G401 (cell line): Measurements from ENCODE around the gene RC3H1. TPM values are rescaled to one million over a fixed set of nuclear protein-coding genes. Genes with fewer than 3 reads are reported as not detected.
A peak's percentile ranks its signal among the peaks of the same experiment; 100 is the strongest.
"Not testable (repeated sequence)": the region's sequence is repeated elsewhere in the genome, so short reads cannot be mapped to it uniquely, and the experiment has no call there.

ENCODE experiments used
- DNase-seq: peaks from one replicate; pipeline ENCODE4 v3.0.0-alpha.2; 2015; ENCODE audit warnings: low spot score
- in situ Hi-C: cut with HindIII; loops from 2 replicates; pipeline ENCODE4 v1.10.0; 2016; ENCODE audit warnings: low sequenced_read_pairs, mixed read lengths
- total RNA-seq: library from RNA; depleted of rRNA; stranded (reverse); fragments of >200 nt; shearing (Covaris generic); gene quantifications from 2 replicates; pipeline ENCODE4 v1.2.3, GENCODE V29; 2014

Gene RC3H1
- total RNA-seq, 1 experiment from 2014 or later, result 15.4 TPM

DNA sequence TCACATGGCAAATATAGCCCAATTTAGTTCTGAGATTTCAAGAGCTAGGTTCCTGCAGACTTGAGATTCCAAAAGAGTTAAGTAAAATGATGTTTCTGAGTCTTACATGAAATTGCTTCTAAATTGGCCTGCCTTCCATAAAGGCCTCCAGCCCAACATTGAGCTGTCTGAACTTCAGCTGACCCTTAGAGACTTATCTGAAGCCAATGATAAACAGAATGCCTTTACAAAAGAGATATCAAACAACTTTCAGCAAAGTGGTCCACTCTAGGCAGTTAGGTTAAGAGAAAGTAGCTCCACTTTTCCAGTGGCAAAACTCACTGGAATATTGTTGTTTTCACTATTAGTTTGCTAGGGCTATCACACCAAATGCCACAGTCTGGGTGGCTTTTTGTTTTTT is 6.3 kb upstream of the RC3H1 start:
- in situ Hi-C loops, result no loop called here
- DNase-seq, result no peak

DNA sequence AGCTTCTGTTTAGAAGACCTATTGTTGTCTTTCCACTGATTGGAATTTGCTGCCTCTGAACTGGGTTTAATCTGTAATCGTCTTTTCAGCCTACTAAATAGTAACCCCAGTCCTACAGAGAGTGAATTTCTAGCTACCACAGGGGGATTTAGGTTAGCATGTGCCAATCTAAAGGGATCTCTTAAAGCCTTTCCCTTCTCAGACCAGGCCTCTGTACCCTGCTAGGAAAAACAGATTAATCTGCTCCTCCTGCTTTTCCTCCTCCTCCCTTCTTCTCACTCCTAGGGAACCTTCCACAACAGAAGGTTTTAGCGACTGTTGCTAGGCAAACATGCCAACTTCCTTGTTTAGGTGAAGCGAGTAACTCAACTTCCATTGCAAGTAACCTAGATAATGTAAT is 1.3 kb upstream of the RC3H1 start:
- DNase-seq, result peak; percentile 87
- in situ Hi-C loops, result no loop called here

DNA sequence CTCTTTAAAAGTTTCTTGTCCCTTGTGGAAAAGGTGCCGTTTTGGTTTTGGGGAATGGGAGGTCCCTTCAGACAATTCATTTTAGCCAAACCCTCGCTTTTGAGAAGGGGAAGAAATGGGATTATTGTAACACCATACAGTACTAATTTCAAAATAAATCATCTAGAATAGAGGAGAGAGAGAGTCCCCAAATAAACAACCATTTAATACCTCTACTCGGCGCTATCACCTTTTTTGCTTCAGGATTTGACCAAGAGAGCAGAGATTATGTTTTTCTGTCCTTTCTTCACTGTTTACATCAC is 770 bp upstream of the RC3H1 start:
- DNase-seq, result no peak
- in situ Hi-C loops, result no loop called here

DNA sequence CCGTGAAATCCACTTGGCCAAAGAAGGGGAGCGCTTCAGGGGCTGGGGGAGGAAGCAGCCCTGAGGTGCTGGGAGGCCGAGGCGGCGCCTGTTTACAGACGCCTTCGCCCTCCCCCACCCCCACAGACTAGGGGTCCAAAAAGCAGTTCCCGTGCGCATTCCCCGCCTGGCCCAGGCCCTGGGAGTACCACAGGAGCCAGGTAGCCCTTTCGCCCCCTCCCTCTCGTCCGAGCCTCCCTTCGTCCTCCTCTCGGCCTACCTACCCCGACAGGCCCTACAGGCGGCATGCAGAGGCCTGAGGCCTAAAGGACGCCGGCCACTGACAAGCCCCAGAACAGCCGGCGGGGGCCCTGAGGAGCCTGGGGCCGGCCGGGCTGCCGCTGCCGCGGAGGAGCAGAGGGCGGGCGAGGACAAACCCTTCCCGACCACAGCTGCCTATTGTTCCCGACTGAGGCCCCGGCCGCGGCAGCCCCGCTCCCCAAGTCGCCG is 522 bp downstream of the RC3H1 start:
- in situ Hi-C loops, result no loop called here
- DNase-seq, result peak; percentile 58

- in situ Hi-C loops, result no loop called here
- peak; percentile 52 for DNase-seq
Measured at GRCh38 chr1:174018565-174018964, 3.6 kb downstream of the RC3H1 start.

DNA sequence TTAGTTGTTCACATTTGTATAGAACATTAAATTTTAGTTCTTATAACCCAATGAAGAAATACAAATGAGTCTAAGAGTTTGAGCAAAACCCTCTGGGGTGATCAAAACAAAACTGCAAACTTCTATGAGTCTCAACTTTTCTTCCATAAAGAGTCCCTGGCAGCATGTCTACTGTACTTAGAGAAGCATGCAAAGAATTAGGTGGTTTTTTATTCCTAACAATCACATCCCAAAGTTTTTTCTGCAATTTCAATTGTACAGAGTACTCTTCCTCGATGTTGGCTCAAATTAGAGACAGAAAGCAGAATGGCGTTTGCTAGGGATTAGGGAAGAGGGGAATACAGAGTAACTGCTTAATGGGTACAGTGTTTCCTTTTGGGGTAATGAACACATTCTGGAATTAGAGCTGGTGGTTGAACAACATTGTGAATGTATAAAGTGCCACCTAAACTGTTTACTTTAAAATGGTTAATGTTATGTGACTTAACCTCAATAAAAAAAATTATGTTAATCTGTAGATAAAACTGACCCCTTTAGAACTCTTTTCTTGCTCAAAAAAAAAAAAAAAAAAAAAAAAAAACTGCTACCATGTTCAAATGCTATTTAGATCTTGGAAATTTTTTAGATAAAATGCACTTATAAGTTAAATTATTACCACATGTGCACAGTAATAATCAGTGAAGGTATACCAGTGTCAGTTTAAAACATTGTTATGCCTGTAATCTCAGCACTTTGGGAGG is 4.8 kb downstream of the RC3H1 start:
- no peak for DNase-seq
- in situ Hi-C loops, result no loop called here

GRCh38 chr1:174013864-174014418 is 8.2 kb downstream of the RC3H1 start:
- in situ Hi-C loops, result no loop called here
- no peak for DNase-seq

GRCh38 chr1:174008979-174009378 is 13.2 kb downstream of the RC3H1 start:
- no peak for DNase-seq
- in situ Hi-C loops, result no loop called here

- in situ Hi-C loops, result no loop called here
- DNase-seq, result no peak
Measured at GRCh38 chr1:174008269-174008668, 13.9 kb downstream of the RC3H1 start.

GRCh38 chr1:174007851-174008250 is 14.3 kb downstream of the RC3H1 start:
- in situ Hi-C loops, result no loop called here
- no peak for DNase-seq

GRCh38 chr1:174005032-174005431 is 17.1 kb downstream of the RC3H1 start:
- DNase-seq, result no peak
- in situ Hi-C loops, result no loop called here

DNA sequence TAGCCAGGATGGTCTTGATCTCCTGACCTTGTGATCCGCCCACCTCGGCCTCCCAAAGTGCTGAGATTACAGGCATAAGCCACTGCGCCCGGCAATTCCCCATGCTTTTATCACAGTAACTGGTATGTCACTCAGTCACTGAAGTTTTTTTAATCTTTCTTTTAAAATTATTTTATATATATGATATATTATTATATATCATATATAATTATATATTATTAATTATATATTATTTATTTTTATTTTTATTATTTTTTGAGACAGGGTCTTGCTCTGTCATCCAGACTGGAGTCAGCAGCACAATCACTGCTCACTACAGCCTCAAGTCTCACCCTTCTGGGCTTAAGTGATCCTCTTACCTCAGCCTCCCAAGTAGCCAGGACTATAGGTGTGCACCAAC is 18.3 kb downstream of the RC3H1 start:
- DNase-seq, result no peak

DNA sequence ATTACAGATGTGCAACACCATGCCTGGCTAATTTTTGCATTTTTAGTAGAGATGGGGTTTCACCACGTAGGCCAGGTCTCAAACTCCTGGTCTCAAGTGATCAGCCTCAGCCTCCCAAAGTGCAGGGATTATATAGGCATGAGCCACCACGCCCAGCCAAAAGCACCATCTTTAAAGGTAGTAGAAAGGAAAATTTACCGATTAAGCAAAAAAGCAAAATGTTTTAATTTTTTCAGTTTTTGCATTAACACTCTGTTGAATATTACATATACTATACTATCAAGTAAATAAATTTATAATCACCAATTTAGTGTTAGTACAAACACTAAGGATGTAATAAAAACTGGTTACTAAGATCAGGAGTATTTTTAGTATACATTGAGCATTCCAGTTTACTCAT is 20.6 kb downstream of the RC3H1 start:
- in situ Hi-C loops, result no loop called here
- DNase-seq, result no peak

More for the DNA sequence above, 18.3 kb downstream of the RC3H1 start:
- in situ Hi-C loops, result no loop called here

DNA sequence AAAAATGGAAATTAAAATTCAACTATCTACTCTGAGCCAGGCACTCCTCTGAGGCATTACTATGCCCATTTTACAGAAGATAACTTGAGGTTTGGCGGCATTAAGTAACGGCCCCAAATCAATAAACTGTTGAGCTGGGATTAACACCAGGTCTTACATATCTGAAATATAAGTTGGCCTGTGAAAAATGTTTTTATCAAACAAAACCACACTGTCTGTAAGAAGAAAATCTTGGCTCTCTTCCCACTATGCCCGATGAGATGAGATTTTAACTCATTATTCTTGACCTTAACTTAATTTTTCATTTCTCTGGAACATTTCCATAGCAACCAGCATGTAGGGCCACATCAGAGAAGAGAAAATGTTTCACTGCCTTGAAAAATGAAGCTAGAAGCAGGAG is 21.8 kb downstream of the RC3H1 start:
- DNase-seq, result no peak
- in situ Hi-C loops, result no loop called here

DNA sequence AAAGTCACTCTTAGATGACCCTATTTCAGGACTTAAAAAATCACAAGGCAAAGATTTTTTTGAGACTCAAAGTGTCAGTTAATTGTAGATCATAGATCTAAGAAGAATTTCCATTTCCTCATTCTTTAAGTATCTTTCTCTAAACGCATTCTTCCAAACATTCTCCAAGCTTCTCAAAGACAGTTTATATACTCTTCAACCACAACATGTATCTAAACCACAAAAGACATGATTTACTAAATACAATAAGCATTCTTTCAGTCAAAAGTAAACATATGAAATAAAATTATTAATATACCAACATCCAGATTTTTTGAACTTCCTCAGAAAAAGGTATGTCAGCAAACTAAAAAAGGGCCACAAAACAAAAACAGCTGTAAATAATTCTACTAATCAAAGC is 24.4 kb downstream of the RC3H1 start:
- in situ Hi-C loops, result no loop called here

GRCh38 chr1:173996995-173997394 is 25.2 kb downstream of the RC3H1 start:
- no peak for DNase-seq
- in situ Hi-C loops, result no loop called here

More for the DNA sequence above, 24.4 kb downstream of the RC3H1 start:
- no peak for DNase-seq

DNA sequence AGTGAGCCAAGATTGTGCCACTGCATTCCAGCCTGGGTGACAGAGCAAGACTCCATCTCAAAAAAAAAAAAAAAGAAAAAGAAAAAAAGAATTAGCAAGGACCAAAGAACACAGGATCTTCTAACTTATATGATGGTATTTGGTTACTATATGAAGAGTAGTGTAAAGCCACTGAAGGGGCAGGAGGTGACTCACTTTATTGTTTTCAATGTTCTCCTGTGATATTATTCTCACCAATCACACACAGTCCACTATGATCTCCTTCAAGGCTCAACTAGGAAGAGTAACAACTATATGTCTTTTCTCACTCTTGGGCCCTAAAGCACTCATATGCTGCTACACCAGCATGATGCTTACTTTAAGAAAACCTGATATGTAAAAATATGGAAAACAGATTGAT is 26.7 kb downstream of the RC3H1 start:
- in situ Hi-C loops, result no loop called here
- DNase-seq, result no peak

- DNase-seq, in situ Hi-C loops: not testable (repeated sequence)
Measured at GRCh38 chr1:173993948-173994347, 28.2 kb downstream of the RC3H1 start.

- in situ Hi-C loops, result no loop called here
Measured at GRCh38 chr1:173988068-173988467, 34.1 kb downstream of the RC3H1 start.

GRCh38 chr1:173986951-173987350 is 35.2 kb downstream of the RC3H1 start:
- DNase-seq, result no peak
- in situ Hi-C loops, result no loop called here

More at GRCh38 chr1:173988068-173988467, 34.1 kb downstream of the RC3H1 start:
- DNase-seq, result no peak

DNA sequence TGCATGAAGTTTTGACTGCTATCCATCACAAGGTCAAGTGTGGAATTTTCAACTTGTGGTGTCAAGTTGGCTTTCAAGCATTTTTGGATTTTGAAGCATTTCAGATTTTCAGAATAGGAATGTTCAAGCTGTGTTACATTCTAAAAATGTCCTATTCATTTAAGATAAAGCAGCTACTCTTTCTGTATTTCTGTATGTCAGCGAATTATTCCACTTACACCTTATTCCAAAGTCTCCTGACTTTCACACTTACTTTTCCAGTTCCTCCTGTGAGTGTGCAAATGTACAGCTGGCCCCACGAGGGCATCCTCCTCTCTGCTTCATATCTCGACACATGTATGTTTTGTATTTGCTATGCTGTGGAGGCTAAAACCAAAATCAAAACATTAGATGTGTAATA is 51.9 kb downstream of the RC3H1 start:
- no peak for DNase-seq
- in situ Hi-C loops, result no loop called here
